Muscle layer of colon (tissue), 2 donors: Measurements from ENCODE around the gene CALML3.

Experiments
- H3K27ac ChIP-seq: one replicate; pipeline ENCODE4 v1.7.0; 2013; ENCODE audit warnings: low read depth, mild to moderate bottlenecking, low read length, moderate library complexity
- H3K27me3 ChIP-seq, 2 donors: one replicate each; pipeline ENCODE4 v1.7.0; 2013; ENCODE audit warnings: low read length in 2 of 2, mild to moderate bottlenecking in 2 of 2; ENCODE audit not compliant: insufficient read depth in 2 of 2, control insufficient read depth in 1 of 2
- H3K36me3 ChIP-seq: one replicate; pipeline ENCODE4 v1.7.0; 2013; ENCODE audit warnings: mild to moderate bottlenecking, low read length; ENCODE audit not compliant: insufficient read depth
- H3K4me1 ChIP-seq: one replicate; pipeline ENCODE4 v1.7.0; 2013; ENCODE audit warnings: mild to moderate bottlenecking, low read length; ENCODE audit not compliant: insufficient read depth
- H3K4me3 ChIP-seq, 2 donors: one replicate each; pipeline ENCODE4 v1.7.0; 2013; ENCODE audit warnings: low read length in 2 of 2, low read depth in 1 of 2, mild to moderate bottlenecking in 1 of 2, moderate library complexity in 1 of 2
- H3K9ac ChIP-seq: one replicate; pipeline ENCODE4 v1.7.0; 2013; ENCODE audit warnings: low read length
- H3K9me3 ChIP-seq: one replicate; pipeline ENCODE4 v1.7.0; 2013; ENCODE audit warnings: mild to moderate bottlenecking, low read length
- donor health status: abdominal sarcoma.
- donor health status: Adenocarcinoma of cecum.

Gene CALML3

GRCh38 chr10:5510281-5511072 lies 14.3 kb upstream of the CALML3 start:
- Histone ChIP-seq H3K27me3 (no peaks in the 10 kb centered on the region), H3K27ac (no peak overlapping the region), H3K4me3 (no peak overlapping the region), H3K36me3 (no peaks in the 10 kb centered on the region), H3K9me3 (no peaks in the 10 kb centered on the region), H3K9ac (no peak overlapping the region), H3K4me1 (no peaks in the 10 kb centered on the region)

DNA sequence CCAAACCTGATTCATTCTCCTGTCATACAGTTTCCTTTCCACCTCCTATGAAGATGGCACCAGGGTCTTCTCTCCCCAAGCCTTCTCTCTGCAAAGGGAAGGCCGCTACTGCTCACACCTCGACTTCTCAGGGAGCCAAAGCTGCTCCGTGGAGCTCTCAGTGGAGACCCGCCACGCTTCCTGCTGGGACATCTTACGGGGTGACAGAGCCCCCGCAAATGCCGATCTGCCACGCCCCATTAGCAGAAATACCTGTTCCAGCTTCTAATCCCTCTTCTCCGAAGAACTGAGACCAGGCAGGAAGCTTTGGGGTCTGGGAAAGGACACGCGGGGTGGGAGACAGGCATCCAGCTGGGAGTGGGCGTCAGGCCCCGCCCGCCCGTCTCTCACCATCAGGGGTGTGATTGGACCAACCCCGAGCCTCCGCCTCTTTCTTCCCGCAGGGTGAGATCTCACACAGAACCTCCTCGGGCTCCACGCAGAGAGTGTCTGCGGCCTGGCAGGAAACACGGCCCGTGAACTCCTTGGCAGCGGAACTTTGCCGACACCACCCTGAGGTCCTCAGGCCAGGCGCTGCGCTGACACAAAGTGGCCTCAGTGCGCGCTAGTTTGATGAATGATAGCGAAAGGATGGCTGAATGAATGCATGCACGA lies 13.4 kb upstream of the CALML3 start:
- no peak overlapping the region for H3K27ac ChIP-seq
- no peaks in the 10 kb centered on the region for H3K27me3 ChIP-seq
- H3K36me3 ChIP-seq = no peaks in the 10 kb centered on the region
- no peak overlapping the region for H3K9ac ChIP-seq
- no peak overlapping the region for H3K4me3 ChIP-seq
- no peaks in the 10 kb centered on the region for H3K9me3 ChIP-seq
- H3K4me1 ChIP-seq = no peaks in the 10 kb centered on the region

DNA sequence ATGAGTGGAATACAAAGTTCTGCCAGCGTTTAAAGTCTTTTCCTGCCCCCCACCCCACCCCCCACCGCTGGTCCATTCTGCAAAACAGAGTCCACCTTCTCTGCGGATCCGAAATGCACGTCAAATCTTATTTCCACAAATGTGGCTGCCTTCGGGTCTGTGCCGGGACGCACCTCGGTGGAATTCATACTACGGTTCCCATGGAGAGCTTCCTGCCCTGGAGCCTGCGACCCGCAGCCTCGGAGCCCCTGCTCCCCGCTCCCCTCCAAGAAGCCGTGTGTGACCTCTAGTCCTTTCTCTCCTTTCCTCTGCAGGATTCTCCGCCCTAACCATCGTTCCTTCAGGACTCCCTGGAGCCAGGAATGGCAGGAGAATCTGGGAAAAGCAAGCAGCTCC lies 12.9 kb upstream of the CALML3 start:
- Histone ChIP-seq H3K27ac (no peak overlapping the region), H3K9me3 (no peaks in the 10 kb centered on the region), H3K4me1 (no peaks in the 10 kb centered on the region), H3K36me3 (no peaks in the 10 kb centered on the region), H3K9ac (no peak overlapping the region), H3K4me3 (no peak overlapping the region), H3K27me3 (no peaks in the 10 kb centered on the region)

GRCh38 chr10:5512331-5512730 lies 12.4 kb upstream of the CALML3 start:
- Histone ChIP-seq H3K4me1 (no peaks in the 10 kb centered on the region), H3K27me3 (no peaks in the 10 kb centered on the region), H3K4me3 (no peak overlapping the region), H3K36me3 (no peaks in the 10 kb centered on the region), H3K9ac (no peak overlapping the region), H3K27ac (no peak overlapping the region), H3K9me3 (no peaks in the 10 kb centered on the region)

- Histone ChIP-seq H3K4me1 (no peaks in the 10 kb centered on the region), H3K27me3 (no peaks in the 10 kb centered on the region), H3K36me3 (no peaks in the 10 kb centered on the region), H3K9ac (no peak overlapping the region), H3K27ac (no peak overlapping the region), H3K9me3 (no peaks in the 10 kb centered on the region), H3K4me3 (no peak overlapping the region)
Measured at GRCh38 chr10:5512881-5513612, 11.7 kb upstream of the CALML3 start.

- Histone ChIP-seq H3K27ac (no peak overlapping the region), H3K9ac (no peak overlapping the region)
Measured at GRCh38 chr10:5514226-5514850, 10.4 kb upstream of the CALML3 start.

DNA sequence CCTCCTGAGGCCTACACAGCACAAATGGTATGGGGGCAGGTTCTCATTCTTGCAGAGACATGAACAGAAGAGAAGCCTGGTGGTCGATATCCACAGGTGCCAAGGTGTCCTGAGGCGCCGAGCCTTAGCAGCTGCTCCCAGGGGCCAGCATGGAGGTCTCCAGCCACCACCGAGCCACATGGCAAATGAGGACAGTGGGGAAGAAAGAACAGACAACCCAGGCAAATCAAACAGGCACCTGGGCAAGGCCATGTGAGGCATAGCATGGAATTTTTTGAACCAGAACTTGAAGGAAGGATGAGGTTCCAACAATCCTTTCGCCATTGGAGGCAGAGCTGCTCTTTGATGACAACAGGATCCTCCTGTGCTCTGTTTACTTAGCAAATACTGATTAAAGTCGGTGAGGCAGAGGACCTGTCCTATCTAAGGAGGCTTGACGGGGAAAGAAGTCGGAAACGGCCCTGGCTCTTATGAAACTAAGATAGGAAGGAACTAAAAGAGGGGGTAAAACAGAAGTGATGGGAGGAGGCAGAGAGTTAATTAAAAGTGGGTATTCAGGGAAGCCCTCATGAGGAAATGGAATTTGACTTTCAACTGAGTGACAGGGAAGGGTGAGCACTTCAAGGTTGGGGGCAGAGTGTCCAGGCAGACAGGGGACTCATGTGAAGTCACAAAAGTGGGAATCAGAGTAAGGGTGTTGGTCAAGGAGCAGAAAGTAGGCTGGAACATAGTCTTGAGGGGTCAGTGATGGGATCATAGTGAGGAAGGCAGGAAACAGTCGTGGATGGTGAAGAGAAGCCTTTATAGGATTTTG lies 8.6 kb upstream of the CALML3 start:
- Histone ChIP-seq H3K27ac (no peak overlapping the region), H3K9me3 (no peaks in the 10 kb centered on the region), H3K9ac (no peak overlapping the region), H3K4me3 (no peak overlapping the region), H3K36me3 (no peaks in the 10 kb centered on the region), H3K27me3 (no peaks in the 10 kb centered on the region), H3K4me1 (no peaks in the 10 kb centered on the region)

More at GRCh38 chr10:5514226-5514850, 10.4 kb upstream of the CALML3 start:
- Histone ChIP-seq H3K27me3 (no peaks in the 10 kb centered on the region), H3K4me3 (no peak overlapping the region), H3K4me1 (no peaks in the 10 kb centered on the region), H3K9me3 (no peaks in the 10 kb centered on the region), H3K36me3 (no peaks in the 10 kb centered on the region)

- Histone ChIP-seq H3K9me3 (no peaks in the 10 kb centered on the region), H3K27ac (no peak overlapping the region), H3K4me3 (no peak overlapping the region), H3K9ac (no peak overlapping the region), H3K27me3 (no peaks in the 10 kb centered on the region), H3K36me3 (no peaks in the 10 kb centered on the region), H3K4me1 (no peaks in the 10 kb centered on the region)
Measured at GRCh38 chr10:5517546-5517945, 7.2 kb upstream of the CALML3 start.

DNA sequence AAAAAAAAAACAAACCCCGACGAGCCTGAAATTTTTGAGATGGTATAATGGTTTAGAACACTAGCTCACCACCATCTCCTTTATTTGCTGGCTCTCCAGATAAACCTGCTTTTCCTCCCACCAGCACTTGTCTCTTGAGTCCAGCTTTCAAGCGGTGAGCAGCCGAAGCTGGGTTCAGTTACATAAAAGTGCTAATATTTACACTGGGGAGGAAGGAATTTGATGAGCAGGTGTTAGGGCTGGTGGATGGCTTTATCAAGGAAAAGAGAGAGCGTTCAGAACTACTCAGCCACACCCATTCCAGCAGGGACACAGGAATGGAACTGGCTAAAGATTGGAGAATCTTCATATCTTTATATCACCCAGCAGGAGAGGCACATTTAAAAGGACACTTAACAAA lies 6.6 kb upstream of the CALML3 start:
- no peaks in the 10 kb centered on the region for H3K27me3 ChIP-seq
- H3K9ac ChIP-seq = no peak overlapping the region
- no peaks in the 10 kb centered on the region for H3K36me3 ChIP-seq
- H3K9me3 ChIP-seq = no peaks in the 10 kb centered on the region
- no peaks in the 10 kb centered on the region for H3K4me1 ChIP-seq
- no peak overlapping the region for H3K4me3 ChIP-seq
- no peak overlapping the region for H3K27ac ChIP-seq

DNA sequence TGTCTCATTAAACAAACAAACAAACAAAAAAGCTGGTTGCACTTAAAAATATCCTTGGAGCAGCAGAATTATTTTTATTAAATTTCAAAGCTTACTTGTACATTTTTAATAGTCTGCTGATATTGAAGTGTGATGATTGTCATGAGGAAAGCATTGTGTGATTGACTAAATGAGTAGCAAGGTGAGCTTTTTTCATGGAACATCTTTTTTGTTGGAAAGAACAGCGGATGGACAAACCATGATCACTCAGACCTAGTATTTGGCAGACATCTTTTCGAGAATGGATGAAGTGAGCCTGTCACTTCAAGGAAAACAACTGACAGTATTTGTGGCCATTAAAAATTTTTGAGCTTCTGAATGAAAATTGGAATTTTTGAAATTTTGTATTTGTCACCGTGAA lies 5.7 kb upstream of the CALML3 start:
- no peaks in the 10 kb centered on the region for H3K27me3 ChIP-seq
- H3K27ac ChIP-seq = no peak overlapping the region
- H3K9ac ChIP-seq = no peak overlapping the region
- no peaks in the 10 kb centered on the region for H3K36me3 ChIP-seq
- no peaks in the 10 kb centered on the region for H3K4me1 ChIP-seq
- H3K4me3 ChIP-seq = no peak overlapping the region
- H3K9me3 ChIP-seq = no peaks in the 10 kb centered on the region
